T-helper 2 cell (primary cell): ENCODE results near the gene PASD1.
A peak's percentile ranks its signal among the peaks of the same experiment; 100 is the strongest.
"Not testable (repeated sequence)": the region's sequence is repeated elsewhere in the genome, so short reads cannot be mapped to it uniquely, and the experiment has no call there.

Experiments
- DNase-seq, 5 experiments: peaks; one replicate each; pipeline versions ENCODE4 v3.0.0 to v3.0.0-alpha.2; 2012 to 2022

The PASD1 gene

GRCh38 chrX:151631822-151632221 lies 68.3 kb downstream of the PASD1 start:
- DNase-seq: no peak

GRCh38 chrX:151633157-151633556 lies 69.7 kb downstream of the PASD1 start:
- DNase-seq: no peak

- DNase-seq: no peak
Observed at GRCh38 chrX:151634937-151635336, 71.5 kb downstream of the PASD1 start.

GRCh38 chrX:151641564-151641963 lies 78.1 kb downstream of the PASD1 start:
- DNase-seq: no peak

- no peak for DNase-seq
Observed at GRCh38 chrX:151675121-151675746, 111.8 kb downstream of the PASD1 start.

GRCh38 chrX:151676196-151676595 lies 112.7 kb downstream of the PASD1 start:
- no peak for DNase-seq

GRCh38 chrX:151679798-151680402 lies 116.4 kb downstream of the PASD1 start:
- no peak for DNase-seq

- peak in 3 of 5 experiments; percentile 19 to 28 (median 25) for DNase-seq
Observed at GRCh38 chrX:151680805-151681204, 117.3 kb downstream of the PASD1 start.

GRCh38 chrX:151687635-151688034 lies 124.2 kb downstream of the PASD1 start:
- DNase-seq: no peak

- no peak for DNase-seq
Observed at GRCh38 chrX:151688695-151689094, 125.2 kb downstream of the PASD1 start.

- DNase-seq: no peak
Observed at GRCh38 chrX:151692825-151693224, 129.3 kb downstream of the PASD1 start.

GRCh38 chrX:151694121-151694520 lies 130.6 kb downstream of the PASD1 start:
- no peak for DNase-seq

GRCh38 chrX:151694661-151695582 lies 131.4 kb downstream of the PASD1 start, which contains the start of gene PRRG3:
PRRG3 (plus strand) TSS chrX:151695458; CDS start chrX:151698815, 3,357 bp downstream.
- no peak for DNase-seq

- no peak for DNase-seq
Observed at GRCh38 chrX:151695583-151696340, 132.3 kb downstream of the PASD1 start.

GRCh38 chrX:151697082-151697481 lies 133.6 kb downstream of the PASD1 start:
- not testable (repeated sequence) for DNase-seq

GRCh38 chrX:151697522-151697921 lies 134.0 kb downstream of the PASD1 start:
- no peak for DNase-seq

GRCh38 chrX:151698485-151698884 lies 135.0 kb downstream of the PASD1 start:
- DNase-seq: no peak

GRCh38 chrX:151699746-151700145 lies 136.3 kb downstream of the PASD1 start:
- no peak for DNase-seq

GRCh38 chrX:151700581-151700980 lies 137.1 kb downstream of the PASD1 start:
- no peak for DNase-seq

- DNase-seq: no peak
Observed at GRCh38 chrX:151701071-151701470, 137.6 kb downstream of the PASD1 start.

- DNase-seq: no peak
Observed at GRCh38 chrX:151701531-151701930, 138.1 kb downstream of the PASD1 start.

- DNase-seq: no peak
Observed at GRCh38 chrX:151702026-151702714, 138.7 kb downstream of the PASD1 start.
